Activated B cell treated with CpG ODN at 0.5 μM for 24 hours (primary cell): Measurements from ENCODE around the gene CACNB4. TPM values are rescaled to one million over a fixed set of nuclear protein-coding genes. Genes with fewer than 3 reads are reported as not detected.

Experiments
- ATAC-seq: fragments of 200-7000 bp; cut with Tn5 transposase; one replicate; pipeline ENCODE4 v1.10.0; 2021; ENCODE audit warnings: low read depth, mild to moderate bottlenecking, moderate library complexity
- CTCF ChIA-PET: fragments of 350-600 bp; sonication (Branson Sonifier 250); formaldehyde crosslinking; loops from one replicate; lab custom pipeline; 2021; ENCODE audit warnings: antibody characterized with exemption; lab: Charles Lee
- POLR2A ChIA-PET: fragments of 350-600 bp; sonication (Branson Sonifier 250); formaldehyde crosslinking; loops from one replicate; lab custom pipeline; 2021; ENCODE audit warnings: antibody characterized with exemption; lab: Charles Lee
- DNase-seq: peaks from one replicate; pipeline ENCODE4 v3.0.0; 2022
- H3K27ac Mint-ChIP-seq: one replicate; pipeline ENCODE4 v1.8.0; 2020; ENCODE audit warnings: mixed read lengths
- H3K27me3 Mint-ChIP-seq: one replicate; pipeline ENCODE4 v1.8.0; 2021; ENCODE audit warnings: mixed read lengths
- H3K36me3 Mint-ChIP-seq: one replicate; pipeline ENCODE4 v1.8.0; 2021; ENCODE audit warnings: low read depth, mixed read lengths
- H3K4me1 Mint-ChIP-seq: one replicate; pipeline ENCODE4 v1.8.0; 2021; ENCODE audit warnings: mixed read lengths
- H3K4me3 Mint-ChIP-seq: one replicate; pipeline ENCODE4 v1.8.0; 2020; ENCODE audit warnings: mild to moderate bottlenecking, mixed read lengths
- H3K9me3 Mint-ChIP-seq: one replicate; pipeline ENCODE4 v1.8.0; 2020; ENCODE audit warnings: mixed read lengths
- intact Hi-C: fragments of 100-400 bp; cut with micrococcal nuclease; formaldehyde crosslinking; loops from one replicate; pipeline ENCODE4 v1.15.1; 2024
- total RNA-seq: library from RNA; stranded (reverse); gene quantifications from 2 replicates; pipeline ENCODE4 v1.2.3, GENCODE V29; 2022
- TF ChIP-seq, protein P1 (sequence below): fragments of 200-600 bp; IDR thresholded peaks from one replicate; pipeline ENCODE4 v1.8.0; 2022; ENCODE audit warnings: antibody characterized with exemption, mild to moderate bottlenecking

CACNB4 gene
- total RNA-seq, 1 donor from 2014 or later, result 0.86 TPM

DNA sequence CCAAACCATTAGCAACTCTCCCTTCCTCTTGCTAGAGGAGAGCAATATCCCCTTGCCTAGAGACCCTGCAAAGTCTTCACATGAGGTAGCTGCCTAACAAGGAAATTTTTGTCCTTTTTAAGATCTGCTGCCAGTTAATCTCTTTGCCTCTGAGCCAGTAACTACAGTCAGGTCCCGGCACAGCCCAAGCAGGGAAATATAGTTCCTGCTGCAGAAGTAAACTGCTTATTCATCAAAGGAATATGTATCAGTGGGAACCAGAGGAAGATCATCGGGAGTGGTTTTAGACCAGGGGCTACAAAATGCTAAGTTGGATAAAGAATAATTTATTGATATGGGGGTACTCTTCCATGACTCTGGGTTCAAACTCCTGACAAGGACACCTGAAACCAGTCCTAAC, 30.6 kb downstream of the CACNB4 start:
- H3K27me3 Mint-ChIP-seq, result peaks cover 2% of the 10 kb centered on the region
- H3K4me1 Mint-ChIP-seq, result peaks cover 16% of the 10 kb centered on the region
- no peak overlapping the region for H3K4me3 Mint-ChIP-seq
- TF ChIP-seq, protein P1, sequence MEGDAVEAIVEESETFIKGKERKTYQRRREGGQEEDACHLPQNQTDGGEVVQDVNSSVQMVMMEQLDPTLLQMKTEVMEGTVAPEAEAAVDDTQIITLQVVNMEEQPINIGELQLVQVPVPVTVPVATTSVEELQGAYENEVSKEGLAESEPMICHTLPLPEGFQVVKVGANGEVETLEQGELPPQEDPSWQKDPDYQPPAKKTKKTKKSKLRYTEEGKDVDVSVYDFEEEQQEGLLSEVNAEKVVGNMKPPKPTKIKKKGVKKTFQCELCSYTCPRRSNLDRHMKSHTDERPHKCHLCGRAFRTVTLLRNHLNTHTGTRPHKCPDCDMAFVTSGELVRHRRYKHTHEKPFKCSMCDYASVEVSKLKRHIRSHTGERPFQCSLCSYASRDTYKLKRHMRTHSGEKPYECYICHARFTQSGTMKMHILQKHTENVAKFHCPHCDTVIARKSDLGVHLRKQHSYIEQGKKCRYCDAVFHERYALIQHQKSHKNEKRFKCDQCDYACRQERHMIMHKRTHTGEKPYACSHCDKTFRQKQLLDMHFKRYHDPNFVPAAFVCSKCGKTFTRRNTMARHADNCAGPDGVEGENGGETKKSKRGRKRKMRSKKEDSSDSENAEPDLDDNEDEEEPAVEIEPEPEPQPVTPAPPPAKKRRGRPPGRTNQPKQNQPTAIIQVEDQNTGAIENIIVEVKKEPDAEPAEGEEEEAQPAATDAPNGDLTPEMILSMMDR, result no peak
- no peak for DNase-seq
- intact Hi-C loops, result no loop called here
- no peaks in the 10 kb centered on the region for H3K9me3 Mint-ChIP-seq
- H3K27ac Mint-ChIP-seq, result no peak overlapping the region
- POLR2A ChIA-PET, result no interaction called here
- CTCF ChIA-PET, result no interaction called here
- no peaks in the 10 kb centered on the region for H3K36me3 Mint-ChIP-seq
- ATAC-seq, result no peak

DNA sequence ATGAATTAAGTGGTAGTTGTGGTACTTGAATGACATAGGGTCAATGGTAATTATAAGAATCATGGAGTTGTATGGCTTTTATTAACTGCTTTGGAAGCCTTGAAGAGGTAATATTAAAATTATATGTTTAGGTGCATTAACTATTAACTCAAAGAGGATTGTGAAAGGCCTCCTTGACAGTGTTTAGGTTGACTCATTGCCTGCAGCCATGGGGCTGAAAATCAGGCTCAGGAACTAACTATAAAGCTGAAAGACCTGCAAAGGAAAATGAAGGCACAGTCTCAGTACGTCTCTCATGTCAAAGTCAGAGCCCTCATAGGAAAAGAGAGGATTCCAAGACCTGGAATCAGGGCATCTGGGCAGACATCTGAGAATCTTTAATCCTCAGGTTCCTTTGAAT, 31.0 kb downstream of the CACNB4 start:
- no peak overlapping the region for H3K27ac Mint-ChIP-seq
- H3K4me3 Mint-ChIP-seq, result no peak overlapping the region
- intact Hi-C loops, result no loop called here
- POLR2A ChIA-PET, result no interaction called here
- TF ChIP-seq, protein P1, result no peak
- ATAC-seq, result no peak
- DNase-seq, result no peak
- H3K36me3 Mint-ChIP-seq, result no peaks in the 10 kb centered on the region
- peaks cover 18% of the 10 kb centered on the region for H3K4me1 Mint-ChIP-seq
- H3K27me3 Mint-ChIP-seq, result peaks cover 4% of the 10 kb centered on the region
- CTCF ChIA-PET, result no interaction called here
- no peaks in the 10 kb centered on the region for H3K9me3 Mint-ChIP-seq

DNA sequence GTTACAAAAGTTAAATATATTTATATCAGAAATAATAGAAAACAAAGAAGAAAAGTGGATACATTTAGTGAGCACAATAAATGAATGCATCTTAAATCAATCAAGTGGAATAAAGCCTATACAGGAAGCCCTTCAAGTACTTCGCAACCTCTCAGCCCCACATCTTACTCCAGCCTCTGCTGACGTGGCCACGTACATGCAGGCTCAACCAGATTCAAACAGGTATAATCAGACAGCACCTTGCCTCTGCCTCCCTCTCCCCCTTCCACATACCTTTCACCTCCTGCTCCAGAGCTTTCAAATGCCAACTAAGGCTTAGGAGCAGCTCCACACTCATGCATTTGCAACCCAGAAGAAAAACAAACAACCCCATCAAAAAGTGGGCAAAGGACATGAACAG, 32.9 kb downstream of the CACNB4 start:
- Mint-ChIP-seq H3K27me3 (peaks cover 8% of the 10 kb centered on the region), H3K4me1 (peaks cover 16% of the 10 kb centered on the region), H3K4me3 (no peak overlapping the region), H3K36me3 (no peaks in the 10 kb centered on the region), H3K9me3 (no peaks in the 10 kb centered on the region), H3K27ac (no peak overlapping the region)
- DNase-seq (no peak), ATAC-seq (no peak)
- ChIA-PET CTCF (no interaction called here), POLR2A (no interaction called here)
- intact Hi-C loops, result no loop called here
- TF ChIP-seq, protein P1, result no peak

DNA sequence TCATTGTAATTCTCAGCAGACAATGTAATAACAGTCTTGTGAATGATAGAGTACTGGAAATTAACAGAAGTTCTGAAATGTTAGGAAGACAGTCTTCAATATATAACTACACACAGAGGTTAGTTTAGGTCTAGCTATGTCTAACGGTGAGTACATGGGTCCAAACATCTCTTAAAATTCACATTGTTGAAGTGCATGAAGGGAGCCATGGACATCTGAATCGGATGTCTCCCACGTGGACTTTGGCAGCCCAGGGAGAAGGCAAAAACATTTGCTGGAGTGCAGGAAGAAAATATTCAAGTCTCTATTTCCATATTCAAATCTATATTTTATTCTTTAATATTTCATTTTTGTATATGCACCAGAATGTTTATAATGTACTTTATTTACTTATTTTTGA, 34.8 kb downstream of the CACNB4 start:
- Mint-ChIP-seq H3K9me3 (peaks cover 2% of the 10 kb centered on the region), H3K27ac (no peak overlapping the region), H3K4me3 (no peak overlapping the region), H3K36me3 (no peaks in the 10 kb centered on the region), H3K4me1 (peaks cover 10% of the 10 kb centered on the region), H3K27me3 (peaks cover 11% of the 10 kb centered on the region)
- POLR2A ChIA-PET, result no interaction called here
- intact Hi-C loops, result no loop called here
- TF ChIP-seq, protein P1, result no peak
- ATAC-seq (no peak), DNase-seq (no peak)
- CTCF ChIA-PET, result no interaction called here

DNA sequence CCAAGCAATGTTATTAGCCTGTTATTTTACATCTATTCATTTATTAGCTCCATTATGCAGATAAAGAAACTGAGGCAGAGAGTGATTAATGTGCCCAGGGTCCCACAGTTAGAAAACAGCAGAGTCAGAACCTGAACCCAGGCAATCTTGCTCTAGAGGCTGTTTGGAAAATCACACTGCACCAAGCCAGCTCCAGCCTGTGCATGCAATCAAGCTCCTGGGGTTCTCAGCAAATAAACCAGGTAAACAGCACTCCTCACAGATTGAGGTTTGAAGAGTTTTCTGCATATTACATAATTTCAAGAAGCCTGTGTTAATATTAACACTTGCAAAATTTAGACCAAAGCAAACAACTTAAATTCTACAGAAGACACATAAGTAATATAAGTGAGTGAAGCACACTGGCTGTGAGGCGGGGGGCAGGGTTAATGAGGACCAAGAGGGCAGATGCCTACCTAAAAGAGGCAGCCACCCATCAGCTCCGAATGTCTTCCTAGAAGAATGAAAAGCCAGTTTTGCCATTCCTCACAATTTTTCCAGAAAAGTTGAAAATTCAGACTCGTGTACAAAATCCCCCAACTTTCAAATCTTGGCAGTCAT, 35.4 kb downstream of the CACNB4 start:
- TF ChIP-seq, protein P1, result no peak
- H3K9me3 Mint-ChIP-seq, result peaks cover 3% of the 10 kb centered on the region
- peaks cover 10% of the 10 kb centered on the region for H3K4me1 Mint-ChIP-seq
- peaks cover 11% of the 10 kb centered on the region for H3K27me3 Mint-ChIP-seq
- DNase-seq (no peak), ATAC-seq (no peak)
- H3K36me3 Mint-ChIP-seq, result no peaks in the 10 kb centered on the region
- H3K4me3 Mint-ChIP-seq, result no peak overlapping the region
- POLR2A ChIA-PET, result no interaction called here
- CTCF ChIA-PET, result no interaction called here
- intact Hi-C loops, result no loop called here
- no peak overlapping the region for H3K27ac Mint-ChIP-seq
